MM.1S (cell line): ENCODE results near the gene NAA25.

Source experiments
- CTCF ChIP-seq: fragments of 300-600 bp; sonication (generic); IDR thresholded peaks from 2 replicates; pipeline ENCODE4 v1.5.1; 2016; ENCODE audit warnings: antibody characterized with exemption, low read length, mixed read lengths
- EZH2 ChIP-seq: fragments of 300-600 bp; sonication (generic); optimal IDR thresholded peaks from 2 replicates; pipeline ENCODE3; 2017; ENCODE audit warnings: low read depth, mild to moderate bottlenecking, antibody characterized with exemption, low read length, mixed read lengths
- EZH2phosphoT487 ChIP-seq: fragments of 300-600 bp; sonication (generic); IDR thresholded peaks from 2 replicates; pipeline ENCODE4 v1.6.1; 2018; ENCODE audit warnings: antibody characterized with exemption, low read length

- TF ChIP-seq CTCF (no peak), EZH2 (no peak), EZH2phosphoT487 (no peak)
These were observed 126.6 kb downstream of the NAA25 start for GRCh38 chr12:111981987-111982386.
